Body of pancreas (tissue), 4 donors: ENCODE results near the gene WDR1. TPM values are rescaled to one million over a fixed set of nuclear protein-coding genes. Genes with fewer than 3 reads are reported as not detected.
A peak's percentile ranks its signal among the peaks of the same experiment; 100 is the strongest.

ENCODE experiments used
- ATAC-seq: fragments of 150-250 bp; one replicate; pipeline ENCODE4 v1.9.1; 2016
- DNase-seq, 4 donors: peaks; one replicate each; pipeline ENCODE4 v3.0.0-alpha.2; 2019
- H3K27ac ChIP-seq, 4 donors: fragments of 200-600 bp; sonication (generic); 1 replicate in 3 of 4; 2 replicates in 1 of 4; pipeline versions ENCODE4 v1.5.1 to v1.6.1; 2016 to 2019; ENCODE audit warnings: mild to moderate bottlenecking in 1 of 4, mixed read lengths in 1 of 4, moderate library complexity in 1 of 4
- H3K27me3 ChIP-seq, 2 donors: fragments of 200-600 bp; sonication (generic); one replicate each; pipeline ENCODE4 v1.6.0; 2016; ENCODE audit warnings: mild to moderate bottlenecking in 1 of 2
- H3K36me3 ChIP-seq, 2 donors: fragments of 200-600 bp; sonication (generic); replicated peaks in 1 of 2; 2 replicates each; pipeline ENCODE4 v1.5.1; 2016; ENCODE audit warnings: low read depth in 2 of 2; ENCODE audit not compliant: insufficient read depth in 1 of 2
- H3K4me1 ChIP-seq: fragments of 200-600 bp; sonication (generic); one replicate; pipeline ENCODE4 v1.6.0; 2016
- H3K4me3 ChIP-seq, 2 donors: fragments of 200-600 bp; sonication (generic); 1 replicate in 1 of 2; 2 replicates in 1 of 2; pipeline ENCODE4 v1.5.1; 2016 to 2019
- H3K9me3 ChIP-seq, 3 donors: fragments of 200-600 bp; sonication (generic); 1 replicate in 2 of 3; 2 replicates in 1 of 3; pipeline ENCODE4 v1.5.1; 2016
- POLR2A ChIP-seq, 3 donors: fragments of 450-650 bp; IDR thresholded peaks; one replicate each; pipeline ENCODE4 v1.6.1; 2016; ENCODE audit warnings: antibody characterized with exemption in 3 of 3, mild to moderate bottlenecking in 2 of 3
- WGBS, 2 donors: methylation state at CpG; one replicate each; pipeline ENCODE4 v1.1.5; 2017; 5-methylcytosine and 5-hydroxymethylcytosine counted together
- intact Hi-C: fragments of 100-400 bp; cut with DNase I; formaldehyde crosslinking; loops from one replicate; pipeline ENCODE4 v1.15.1; 2023
- total RNA-seq, 2 donors: library from RNA; depleted of rRNA; stranded (reverse); fragments of >200 nt; gene quantifications; one replicate each; pipeline ENCODE4 v1.1.0, GENCODE V29; 2016
- TF ChIP-seq, protein P1 (sequence below), 7 experiments: fragments of 450-650 bp in 4 of 7; fragments of 200-600 bp in 3 of 7; sonication (generic) in 3 of 7; IDR thresholded peaks; one replicate each; pipeline ENCODE4 v1.5.1; 2016 to 2019; ENCODE audit warnings: antibody characterized with exemption in 7 of 7

The WDR1 gene
- total RNA-seq, 2 donors from 2014 or later = 46.1 to 51.9 TPM

DNA sequence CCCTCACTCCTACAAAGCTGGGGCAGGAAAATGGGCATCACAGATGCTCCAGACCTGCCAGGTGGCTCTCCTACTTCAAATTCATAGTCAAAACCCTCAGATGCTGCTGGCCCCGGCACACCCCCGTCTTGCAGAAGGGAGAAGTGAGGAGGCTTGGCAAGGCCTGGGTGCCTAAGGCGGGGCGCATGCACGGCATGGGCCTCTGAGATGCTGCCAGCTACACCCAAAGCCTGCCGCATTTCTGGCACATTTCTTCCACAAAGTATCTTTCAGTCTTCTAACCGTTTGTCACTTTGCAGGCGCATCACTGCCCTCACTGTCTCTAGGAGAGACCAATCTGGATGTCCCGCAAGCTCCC, 19.6 kb downstream of the WDR1 start:
- Histone ChIP-seq H3K4me3 (no peak overlapping the region), H3K4me1 (peaks cover 7% of the 10 kb centered on the region), H3K27ac (no peak overlapping the region), H3K27me3 (no peaks in the 10 kb centered on the region), H3K9me3 (no peaks in the 10 kb centered on the region), H3K36me3 (peaks cover 5 to 30% of the 10 kb centered on the region in 2 donors)
- intact Hi-C loops = no loop called here
- TF ChIP-seq POLR2A (IDR thresholded peaks at IDR 0.05) = no peak
- TF ChIP-seq, protein P1, sequence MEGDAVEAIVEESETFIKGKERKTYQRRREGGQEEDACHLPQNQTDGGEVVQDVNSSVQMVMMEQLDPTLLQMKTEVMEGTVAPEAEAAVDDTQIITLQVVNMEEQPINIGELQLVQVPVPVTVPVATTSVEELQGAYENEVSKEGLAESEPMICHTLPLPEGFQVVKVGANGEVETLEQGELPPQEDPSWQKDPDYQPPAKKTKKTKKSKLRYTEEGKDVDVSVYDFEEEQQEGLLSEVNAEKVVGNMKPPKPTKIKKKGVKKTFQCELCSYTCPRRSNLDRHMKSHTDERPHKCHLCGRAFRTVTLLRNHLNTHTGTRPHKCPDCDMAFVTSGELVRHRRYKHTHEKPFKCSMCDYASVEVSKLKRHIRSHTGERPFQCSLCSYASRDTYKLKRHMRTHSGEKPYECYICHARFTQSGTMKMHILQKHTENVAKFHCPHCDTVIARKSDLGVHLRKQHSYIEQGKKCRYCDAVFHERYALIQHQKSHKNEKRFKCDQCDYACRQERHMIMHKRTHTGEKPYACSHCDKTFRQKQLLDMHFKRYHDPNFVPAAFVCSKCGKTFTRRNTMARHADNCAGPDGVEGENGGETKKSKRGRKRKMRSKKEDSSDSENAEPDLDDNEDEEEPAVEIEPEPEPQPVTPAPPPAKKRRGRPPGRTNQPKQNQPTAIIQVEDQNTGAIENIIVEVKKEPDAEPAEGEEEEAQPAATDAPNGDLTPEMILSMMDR (IDR thresholded peaks at IDR 0.05) = no peak
- WGBS, 2 donors = 86 to 90% methylated on average over 9 of the region's 9 CpGs
- no peak for ATAC-seq
- no peak for DNase-seq

DNA sequence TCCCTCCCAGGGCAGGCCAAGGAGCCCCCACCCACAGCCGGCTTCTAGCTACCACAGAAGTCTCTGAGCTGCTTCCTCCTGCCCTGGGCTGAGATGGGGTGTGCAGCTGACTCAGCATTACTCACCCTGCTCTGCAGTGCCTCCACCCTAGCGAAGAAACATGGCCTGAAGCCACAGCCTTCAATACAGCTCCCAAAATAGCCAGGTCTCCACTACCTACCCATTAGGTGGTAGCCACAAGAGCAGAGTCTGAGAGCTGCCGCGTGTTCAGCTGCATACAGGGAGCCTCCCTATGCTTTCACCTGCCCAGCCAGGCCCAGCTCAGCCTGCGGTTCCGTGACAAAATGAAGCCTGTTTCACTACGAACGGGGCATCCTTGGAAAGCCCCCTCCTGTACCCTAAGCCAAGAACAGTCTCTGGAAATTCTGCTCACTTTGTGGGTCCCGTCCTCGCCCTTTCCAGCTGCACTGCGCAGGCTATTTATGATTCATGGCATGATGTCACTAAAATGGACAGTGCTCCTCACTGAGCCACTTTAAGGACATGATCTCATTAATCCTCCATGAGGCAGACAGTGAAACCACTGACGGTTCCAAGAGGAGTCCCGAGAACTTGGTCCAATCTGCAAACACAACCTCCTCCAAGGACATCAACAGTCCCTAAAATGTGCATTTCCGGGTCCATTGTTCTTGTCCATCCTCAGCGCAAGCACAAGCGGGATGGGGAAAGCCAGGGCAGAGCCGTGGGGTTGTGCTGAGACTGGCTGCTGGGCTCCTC, 20.2 kb downstream of the WDR1 start:
- peak overlapping the region in 1 of 4 donors; percentile 20 for H3K27ac ChIP-seq
- peaks cover 7% of the 10 kb centered on the region for H3K4me1 ChIP-seq
- no peaks in the 10 kb centered on the region for H3K27me3 ChIP-seq
- 80 to 83% methylated on average over 13 to 17 of the region's 17 CpGs for WGBS, 2 donors
- H3K4me3 ChIP-seq = no peak overlapping the region
- H3K9me3 ChIP-seq = no peaks in the 10 kb centered on the region
- peak in 2 of 4 donors; percentile 29 to 71 for DNase-seq
- peaks cover 5 to 32% of the 10 kb centered on the region in 2 donors for H3K36me3 ChIP-seq
- TF ChIP-seq, protein P1 (IDR thresholded peaks at IDR 0.05) = no peak
- no peak for TF ChIP-seq POLR2A (IDR thresholded peaks at IDR 0.05)
- peak; percentile 33 for ATAC-seq
- intact Hi-C loops = no loop called here

DNA sequence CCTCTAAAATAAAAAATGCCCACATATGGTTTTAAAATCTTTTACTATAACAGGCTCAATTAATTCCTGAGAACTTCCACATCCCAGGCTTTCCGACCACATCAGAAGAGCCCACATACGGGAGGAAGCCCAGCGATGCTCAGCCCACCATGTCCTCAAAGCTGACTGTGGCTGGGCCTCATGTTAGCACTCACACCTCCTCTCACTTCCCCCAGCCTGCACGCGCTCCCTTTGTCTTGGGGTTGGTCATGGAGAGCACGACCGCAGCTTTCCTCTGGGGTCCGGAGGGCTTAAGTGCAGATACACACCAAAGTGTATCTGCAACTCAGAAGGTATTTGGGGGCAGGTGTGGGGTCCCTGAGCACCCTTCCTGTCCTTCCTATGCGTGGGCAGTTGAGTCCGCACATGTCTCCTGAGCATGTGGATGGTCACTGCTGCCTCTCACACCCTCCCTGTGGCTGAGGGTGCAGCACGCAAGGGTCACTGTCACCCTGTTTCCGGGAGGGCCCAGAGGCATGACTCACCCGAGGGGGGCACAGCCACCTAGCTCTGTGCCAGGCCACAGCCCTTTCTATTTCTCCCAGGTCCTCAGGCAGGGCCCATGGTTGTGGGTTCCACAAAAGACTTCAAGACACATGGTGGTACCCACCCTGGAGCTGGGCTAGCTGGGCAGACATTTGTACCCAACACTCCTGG, 21.2 kb downstream of the WDR1 start:
- Histone ChIP-seq H3K27me3 (no peaks in the 10 kb centered on the region), H3K36me3 (peaks cover 5 to 33% of the 10 kb centered on the region in 2 donors), H3K9me3 (no peaks in the 10 kb centered on the region), H3K4me3 (no peak overlapping the region), H3K4me1 (peaks cover 8% of the 10 kb centered on the region), H3K27ac (no peak overlapping the region)
- no peak for DNase-seq
- TF ChIP-seq POLR2A (IDR thresholded peaks at IDR 0.05) = no peak
- TF ChIP-seq, protein P1 (IDR thresholded peaks at IDR 0.05) = no peak
- 77 to 90% methylated on average over 12 to 13 of the region's 13 CpGs for WGBS, 2 donors
- no peak for ATAC-seq
- intact Hi-C loops = no loop called here

DNA sequence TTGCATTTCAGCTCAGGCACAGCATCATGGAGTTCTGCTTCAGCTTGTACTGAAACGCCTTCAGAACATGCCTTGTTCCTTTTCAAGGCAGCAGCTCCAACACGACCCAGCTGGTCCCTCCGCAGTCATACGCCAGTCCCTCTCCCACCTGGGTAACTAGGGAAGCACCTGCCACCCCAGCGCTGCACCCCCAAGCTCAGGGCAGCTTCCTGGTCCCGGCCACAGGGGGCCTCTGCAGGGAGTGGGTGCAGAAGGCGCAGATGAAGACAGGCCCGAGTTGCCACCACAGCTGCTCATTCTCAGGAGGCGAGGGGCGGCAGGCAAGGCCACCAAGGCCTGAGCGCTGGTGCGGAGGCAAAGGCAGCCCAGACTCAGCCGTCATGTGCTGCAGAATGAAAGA, 21.8 kb downstream of the WDR1 start:
- ATAC-seq (no peak), DNase-seq (no peak)
- intact Hi-C loops = no loop called here
- 68 to 92% methylated on average over 10 to 12 of the region's 13 CpGs for WGBS, 2 donors
- Histone ChIP-seq H3K9me3 (no peaks in the 10 kb centered on the region), H3K36me3 (peaks cover 5 to 33% of the 10 kb centered on the region in 2 donors), H3K4me1 (peaks cover 14% of the 10 kb centered on the region), H3K27me3 (no peaks in the 10 kb centered on the region), H3K27ac (no peak overlapping the region), H3K4me3 (no peak overlapping the region)
- TF ChIP-seq, protein P1 (IDR thresholded peaks at IDR 0.05) = no peak
- no peak for TF ChIP-seq POLR2A (IDR thresholded peaks at IDR 0.05)
